GM21526 (cell line): Measurements from ENCODE around the gene CMTM4.
"Not testable (repeated sequence)": the region's sequence is repeated elsewhere in the genome, so short reads cannot be mapped to it uniquely, and the experiment has no call there.

ENCODE experiments used
- ATAC-seq: cut with Tn5 transposase; IDR thresholded peaks from one replicate; pipeline ENCODE4 v1.9.1; 2021; ENCODE audit warnings: moderate library complexity; ENCODE audit not compliant: unreplicated experiment, low FRiP score

CMTM4 gene

DNA sequence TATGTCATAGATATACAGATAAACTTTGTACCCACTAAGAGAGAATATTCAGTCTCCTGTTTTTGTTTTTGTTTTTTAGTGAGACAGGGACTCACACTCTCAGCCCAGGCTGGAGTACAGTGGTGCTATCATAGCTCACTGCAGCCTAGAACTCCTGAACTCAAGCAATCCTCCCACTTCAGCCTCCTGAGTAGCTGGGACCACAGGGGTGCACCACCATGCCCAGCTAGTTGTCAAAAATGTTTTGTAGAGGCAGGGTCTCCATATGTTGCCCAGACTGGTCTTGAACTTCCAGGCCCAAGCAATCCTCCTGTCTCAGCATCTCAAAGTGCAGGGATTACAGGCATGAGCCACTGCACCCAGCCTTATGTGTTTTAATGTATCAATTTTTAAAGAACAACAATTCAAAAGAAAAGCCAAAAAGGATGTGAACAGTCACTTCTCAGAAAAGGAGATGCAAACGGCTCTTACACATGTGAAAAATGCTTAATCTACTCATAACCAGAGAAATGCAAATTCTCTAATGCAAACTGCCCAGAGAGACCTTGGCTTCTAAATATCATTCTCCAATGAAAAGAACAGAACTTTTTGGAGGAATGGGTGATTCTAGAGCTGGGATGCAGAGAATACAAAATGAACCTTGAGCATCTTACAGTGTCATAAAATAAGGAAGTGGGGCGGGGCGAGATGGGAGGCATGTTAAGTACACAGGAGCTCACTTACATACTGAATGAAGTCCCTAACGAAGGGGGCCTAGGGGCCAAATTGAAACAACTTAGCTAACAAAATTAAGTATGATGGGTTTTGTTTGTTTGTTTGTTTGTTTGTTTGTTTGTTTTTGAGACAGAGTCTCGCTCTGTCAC is 99.3 kb downstream of the CMTM4 start:
- ATAC-seq, result no peak

DNA sequence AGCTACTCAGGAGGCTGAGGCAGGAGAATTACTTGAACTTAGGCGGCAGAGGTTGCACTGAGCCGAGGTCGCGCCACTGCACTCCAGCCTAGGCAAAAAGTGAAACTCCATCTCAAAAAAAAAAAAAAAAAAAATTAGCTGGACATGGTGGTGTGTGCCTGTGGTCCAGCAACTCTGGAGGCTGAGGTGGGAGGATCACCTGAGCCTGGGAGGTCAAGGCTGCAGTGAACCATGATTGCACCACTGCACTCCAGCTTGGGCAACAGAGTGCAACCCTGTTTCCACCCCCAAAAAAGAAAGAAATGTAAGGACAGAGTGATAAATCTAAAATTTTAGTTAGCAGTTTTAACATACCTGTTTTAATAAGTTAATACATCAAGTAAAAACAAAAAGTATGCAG is 100.0 kb downstream of the CMTM4 start:
- not testable (repeated sequence) for ATAC-seq

DNA sequence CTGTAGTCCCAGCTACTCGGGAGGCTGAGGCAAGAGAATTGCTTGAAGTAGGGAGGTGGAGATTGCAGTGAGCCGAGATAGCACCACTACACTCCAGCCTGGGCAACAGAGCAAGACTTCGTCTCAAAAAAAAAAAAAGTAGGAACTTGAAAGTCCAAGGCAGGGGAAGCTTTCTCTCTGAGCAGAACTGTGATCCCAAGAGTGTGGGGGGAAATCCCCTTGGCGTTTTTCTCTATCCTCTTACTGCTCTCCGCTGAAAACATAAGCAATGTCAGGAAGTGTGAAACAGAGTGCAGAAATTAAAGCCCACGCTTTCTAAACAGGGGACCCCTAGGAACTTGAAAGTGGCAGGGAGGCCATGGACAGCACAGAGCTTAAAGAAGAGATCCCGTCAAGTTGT is 101.8 kb downstream of the CMTM4 start:
- no peak for ATAC-seq

DNA sequence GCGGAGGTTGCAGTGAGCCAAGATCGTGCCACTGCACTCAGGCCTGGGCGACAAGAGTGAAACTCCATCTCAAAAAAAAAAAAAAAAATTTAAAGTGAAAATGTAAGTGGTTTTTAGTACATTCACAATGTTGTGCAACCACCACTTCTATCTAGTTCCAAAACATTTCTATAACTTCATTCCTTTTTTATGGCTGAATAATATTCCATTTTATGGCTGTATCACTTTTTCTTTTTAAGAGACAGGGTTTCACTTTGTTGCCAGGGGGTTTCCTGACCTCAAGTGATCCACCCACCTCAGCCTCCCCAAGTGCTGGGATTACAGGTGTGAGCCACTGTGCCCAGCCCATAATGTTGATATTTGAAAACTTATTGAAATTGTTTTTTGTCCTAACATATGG is 103.7 kb downstream of the CMTM4 start:
- ATAC-seq, result no peak

DNA sequence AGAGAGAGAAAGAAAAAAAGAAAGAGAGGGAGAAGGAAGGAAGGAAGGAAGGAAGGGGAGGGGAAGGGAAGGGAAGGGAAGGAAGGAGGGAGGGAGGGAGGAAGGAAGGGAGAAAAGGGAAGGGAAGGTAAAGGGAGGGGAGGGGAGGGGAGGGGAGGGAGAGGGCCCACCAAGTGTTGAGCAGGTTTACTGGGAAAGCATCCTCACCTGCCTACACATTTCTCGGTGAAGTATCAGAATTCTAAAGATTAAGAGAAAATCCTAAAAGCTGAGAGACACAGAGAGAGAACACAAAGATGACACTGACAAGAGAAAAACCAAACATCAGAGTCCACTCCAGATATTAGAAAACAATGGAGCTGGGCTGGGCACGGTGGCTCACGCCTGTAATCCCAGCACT is 104.3 kb downstream of the CMTM4 start:
- ATAC-seq, result no peak

DNA sequence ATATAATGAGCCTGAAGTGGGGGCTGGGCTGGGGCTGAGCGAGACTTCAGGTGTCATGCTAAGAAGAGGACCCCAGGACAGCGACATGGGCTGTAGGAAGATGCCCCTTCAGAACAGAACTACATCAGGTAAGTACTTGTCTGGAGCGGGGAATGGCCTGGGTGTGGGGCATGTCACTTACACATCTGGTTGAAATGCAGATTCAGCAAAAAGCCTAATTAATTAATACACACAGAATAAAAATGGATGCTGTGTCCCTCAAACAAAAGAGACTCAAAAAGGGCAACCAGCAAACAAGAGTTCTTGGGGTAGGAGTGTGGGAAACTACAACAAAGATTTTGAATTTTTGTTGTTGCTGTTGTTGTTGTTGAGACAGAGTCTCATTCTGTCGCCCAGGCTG is 105.5 kb downstream of the CMTM4 start:
- ATAC-seq, result no peak

DNA sequence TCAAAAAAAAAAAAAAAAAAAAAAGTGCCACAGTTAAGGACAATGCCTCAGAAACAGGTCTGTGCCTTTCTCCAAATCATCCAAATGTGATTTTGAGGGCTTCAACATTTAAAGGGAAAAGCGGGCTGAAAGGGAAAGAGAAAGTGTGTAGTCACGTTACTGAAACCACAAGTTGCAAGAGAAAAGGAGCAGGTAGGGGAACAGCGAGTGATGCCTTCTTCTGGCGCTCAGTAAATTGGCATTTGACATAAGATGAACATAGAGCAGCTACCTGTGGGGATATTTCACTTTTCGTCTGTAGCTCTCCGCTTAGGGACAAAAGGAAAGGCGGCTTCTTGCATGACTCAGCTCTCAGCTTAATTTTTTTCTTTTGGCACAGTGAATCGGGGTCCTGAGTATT is 106.2 kb downstream of the CMTM4 start:
- no peak for ATAC-seq

DNA sequence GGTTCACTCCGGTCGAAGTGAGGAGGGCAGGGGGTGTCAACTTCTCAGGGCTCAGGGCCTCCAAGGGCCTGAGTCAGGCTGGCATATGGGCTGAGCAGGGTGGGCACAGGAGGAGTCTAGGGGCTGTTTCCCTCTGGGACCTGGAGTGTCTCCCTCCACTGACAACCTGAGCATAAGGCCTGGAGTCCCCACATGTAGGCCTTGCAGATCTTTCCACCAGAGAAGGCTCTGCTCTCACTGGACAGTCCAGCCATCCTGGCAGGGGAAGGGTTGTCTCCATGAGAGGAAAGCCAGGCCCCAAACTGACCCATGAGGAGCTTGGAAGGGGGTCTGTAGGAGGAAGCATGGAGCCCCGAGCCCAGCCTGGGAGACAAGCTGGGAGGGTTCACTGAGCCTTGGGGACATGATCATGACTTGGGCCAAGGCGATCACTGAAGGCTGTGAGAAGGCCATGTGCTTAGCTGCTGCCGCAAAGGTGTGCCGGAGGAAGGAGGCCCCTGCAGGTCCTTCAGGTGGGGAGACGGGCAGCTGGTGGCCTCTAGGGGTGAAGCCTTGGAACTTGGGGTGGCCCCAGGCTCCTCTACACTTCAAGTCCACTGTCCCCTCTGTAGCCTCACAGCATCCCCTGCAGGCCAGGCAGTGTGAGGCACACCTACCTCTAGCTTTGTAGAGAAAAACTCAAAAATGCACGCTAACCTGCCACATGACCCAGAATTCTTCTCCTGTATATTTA is 107.4 kb downstream of the CMTM4 start:
- peak; percentile 54 for ATAC-seq

DNA sequence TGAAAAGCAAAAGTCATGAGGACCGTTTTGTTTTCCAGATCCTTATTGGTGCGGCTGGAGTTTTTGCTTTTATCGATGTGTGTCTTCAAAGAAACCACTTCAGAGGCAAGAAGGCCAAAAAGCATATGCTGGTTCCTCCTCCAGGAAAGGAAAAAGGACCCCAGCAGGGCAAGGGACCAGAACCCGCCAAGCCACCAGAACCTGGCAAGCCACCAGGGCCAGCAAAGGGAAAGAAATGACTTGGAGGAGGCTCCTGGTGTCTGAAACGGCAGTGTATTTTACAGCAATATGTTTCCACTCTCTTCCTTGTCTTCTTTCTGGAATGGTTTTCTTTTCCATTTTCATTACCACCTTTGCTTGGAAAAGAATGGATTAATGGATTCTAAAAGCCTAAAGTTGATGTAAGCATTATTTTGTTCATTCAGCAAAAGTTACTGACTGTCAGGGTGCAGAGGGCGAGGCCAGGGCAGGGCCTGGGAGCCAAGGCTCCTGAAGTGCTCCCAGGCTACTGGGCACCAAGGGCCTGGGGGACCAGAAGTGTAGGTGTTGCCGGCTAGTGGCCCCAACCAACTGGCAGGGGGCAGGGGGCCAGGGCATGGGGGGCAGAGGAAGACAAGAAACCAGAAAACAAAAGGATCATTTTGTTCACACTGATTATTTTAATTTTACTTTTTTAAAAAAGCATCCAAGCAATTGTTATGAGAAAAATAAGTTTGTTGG is 108.5 kb downstream of the CMTM4 start:
- ATAC-seq, result no peak

DNA sequence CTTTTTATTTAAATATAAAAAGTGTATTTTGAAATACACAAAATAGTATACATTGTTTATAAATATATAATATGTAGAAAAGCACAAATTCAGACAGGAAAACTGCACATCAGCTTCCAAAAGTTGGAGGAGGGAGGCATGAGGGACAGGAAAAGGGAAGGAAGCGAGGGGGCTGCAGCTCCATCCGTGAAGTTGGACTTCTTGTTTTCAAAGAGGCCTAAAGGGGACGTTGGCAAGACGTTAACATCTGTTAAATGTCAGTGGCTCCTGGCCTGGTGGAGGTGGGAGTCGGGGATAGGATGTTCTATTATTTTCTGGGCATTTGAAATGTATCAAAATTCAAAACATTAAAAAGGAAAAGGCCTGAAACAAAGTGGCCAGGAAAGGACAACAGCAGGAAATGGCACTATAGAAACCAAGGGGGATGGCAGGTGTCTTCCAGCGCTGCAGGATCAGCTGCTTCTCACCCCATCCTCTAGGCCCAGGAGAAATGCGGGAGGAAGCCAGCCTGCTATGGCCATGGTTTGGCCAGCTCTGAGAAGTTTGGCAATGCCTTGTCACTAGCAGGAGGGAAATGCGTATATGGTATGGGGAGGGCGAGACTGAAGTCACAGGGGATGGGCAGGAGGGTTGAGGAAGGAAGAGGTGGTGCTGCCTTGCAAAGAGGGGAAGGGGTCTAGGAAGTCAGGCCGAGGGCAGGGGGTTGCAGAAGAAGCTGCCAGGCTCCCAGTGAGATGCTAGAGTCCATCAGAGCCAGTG is 110.9 kb downstream of the CMTM4 start:
- no peak for ATAC-seq

DNA sequence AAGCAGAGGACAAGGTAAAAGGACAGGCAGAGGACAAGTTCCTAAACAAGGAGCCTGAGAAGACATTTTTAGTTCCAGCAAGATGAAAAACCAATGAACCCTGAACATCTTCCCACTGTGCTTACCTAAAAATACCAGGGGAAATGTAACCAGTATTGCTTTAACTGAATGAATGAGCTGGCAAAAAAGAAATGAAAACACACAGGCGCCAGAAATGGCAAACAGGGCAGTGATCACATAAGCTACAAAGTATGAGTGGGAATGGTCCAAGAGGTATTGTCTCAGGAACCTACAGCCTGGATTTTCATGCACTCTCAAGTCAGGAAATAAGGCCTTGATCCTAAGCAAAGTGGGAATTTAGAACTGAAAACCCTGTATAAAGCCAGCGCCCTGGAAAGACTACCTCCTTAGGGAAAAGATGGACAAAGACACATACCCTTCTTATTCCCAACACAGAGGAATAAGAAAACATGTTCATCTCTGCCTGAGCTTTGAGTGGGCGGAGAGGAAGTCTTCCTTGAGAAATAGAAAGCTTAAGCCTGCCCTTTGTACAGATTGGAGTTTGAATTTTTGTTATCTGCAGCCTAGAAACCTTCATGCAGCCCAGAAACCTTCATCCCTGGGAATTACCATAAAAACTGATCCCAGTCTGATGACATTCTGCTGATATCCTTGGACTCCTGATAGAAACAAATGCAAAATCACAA is 115.1 kb downstream of the CMTM4 start:
- ATAC-seq, result no peak

DNA sequence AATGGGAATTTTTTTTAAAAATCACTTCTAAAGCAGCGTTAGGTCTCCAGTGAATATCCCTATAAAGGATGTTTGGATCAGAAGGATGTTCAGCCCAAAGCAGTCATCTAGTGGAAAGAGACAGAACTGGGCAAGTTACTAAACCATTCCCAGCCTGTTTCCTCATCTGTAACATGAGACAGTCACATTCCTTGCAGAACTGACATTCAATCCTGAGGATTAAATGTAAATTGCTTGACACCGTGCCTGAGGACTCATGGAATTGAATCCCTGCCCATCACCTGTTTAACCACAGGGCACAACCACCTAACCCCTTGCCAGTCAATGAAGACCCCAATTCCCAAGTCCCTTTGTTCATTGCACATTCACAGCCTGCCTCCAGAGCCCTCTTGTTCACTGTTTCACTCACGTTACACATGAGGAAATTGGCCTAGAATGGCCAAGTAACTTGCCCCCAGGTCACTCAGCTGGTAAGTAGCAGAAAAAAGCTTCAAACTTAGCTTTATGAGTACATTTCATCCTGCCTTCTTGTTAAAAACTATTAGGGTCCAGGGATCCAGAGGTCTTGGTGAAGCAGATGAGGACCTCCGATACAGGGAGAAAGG is 115.8 kb downstream of the CMTM4 start:
- no peak for ATAC-seq

DNA sequence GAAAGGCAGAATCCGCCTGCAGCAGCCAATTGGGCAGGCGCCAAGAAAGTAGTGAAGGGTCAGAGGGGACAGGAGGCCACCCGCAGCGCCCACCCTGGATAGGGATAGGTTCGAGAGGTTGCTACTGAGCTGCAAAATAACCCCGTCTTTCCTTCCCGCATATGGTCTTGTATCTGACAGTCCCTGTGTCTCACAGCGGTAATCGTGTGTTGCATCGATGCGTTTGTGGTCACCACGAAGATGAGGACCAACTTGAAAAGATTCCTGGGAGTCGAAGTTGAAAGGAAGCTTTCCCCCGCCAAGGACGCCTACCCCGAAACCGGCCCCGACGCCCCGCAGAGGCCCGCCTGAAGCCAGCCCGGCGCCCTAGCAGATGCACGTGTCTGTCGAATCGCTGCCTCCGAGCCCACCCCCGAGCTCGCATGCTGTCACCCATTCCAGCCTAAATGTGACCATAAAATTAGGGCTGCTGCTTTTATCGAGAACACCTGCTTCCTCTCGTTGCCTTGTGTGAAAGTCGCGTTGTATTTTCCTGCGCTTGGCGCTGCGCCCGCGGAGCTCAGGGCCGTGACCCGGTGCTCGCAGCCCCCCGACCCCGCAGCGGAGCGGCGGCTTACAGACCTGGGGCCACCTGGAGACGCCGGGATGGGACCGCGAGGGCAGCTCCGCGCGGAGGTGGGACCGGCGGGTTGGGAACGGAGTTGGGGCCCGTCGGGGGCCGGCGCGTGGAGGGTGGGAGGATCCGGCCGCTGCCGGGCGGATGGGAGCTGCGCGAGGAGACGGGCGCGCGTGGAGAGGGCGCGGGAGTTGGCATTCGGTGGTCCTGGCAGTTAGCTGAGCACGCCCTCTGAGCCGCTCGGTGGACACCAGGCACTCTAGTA is 117.7 kb downstream of the CMTM4 start, which contains the start of gene CMTM2:
TSS of gene CMTM2 (plus strand) at position 813 of the 881 bp plus-strand sequence. CDS start 145 bp downstream, outside the sequence.
- ATAC-seq, result no peak

DNA sequence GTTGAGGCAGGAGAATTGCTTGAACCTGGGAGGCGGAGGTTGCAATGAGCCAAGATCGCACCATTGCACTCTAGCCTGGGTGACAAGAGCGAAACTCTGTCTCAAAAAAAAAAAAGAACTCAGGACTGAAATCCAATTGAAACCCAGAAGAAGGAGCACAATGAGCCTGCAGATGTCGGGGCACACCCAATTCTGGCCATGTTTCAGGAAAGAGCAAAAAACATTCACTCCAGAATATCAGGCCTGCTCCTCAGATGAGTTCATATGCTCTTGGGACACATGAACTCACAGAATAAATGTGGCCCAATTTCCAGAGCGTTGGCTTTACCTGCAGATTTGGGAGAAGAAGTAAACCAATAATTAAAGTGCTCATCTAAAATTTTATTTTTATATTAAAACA is 120.2 kb downstream of the CMTM4 start:
- ATAC-seq, result no peak

DNA sequence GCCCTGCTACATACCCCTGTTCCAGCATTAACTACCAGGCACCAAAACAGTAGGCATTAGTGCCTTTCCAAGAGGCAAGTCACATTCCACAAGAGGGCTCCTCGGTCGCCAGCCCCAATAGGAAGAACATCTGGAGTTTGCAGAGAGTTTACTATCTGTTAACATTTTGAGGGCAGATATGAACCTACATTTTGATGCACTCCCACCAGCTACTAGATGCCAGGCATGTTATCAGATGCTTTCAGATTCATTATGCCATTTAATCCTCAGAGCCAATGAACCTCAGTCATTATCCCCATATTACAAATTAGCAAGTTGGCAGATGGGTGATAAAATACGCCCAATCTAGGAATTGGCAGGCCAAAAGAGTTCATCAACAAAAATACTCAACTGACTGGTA is 121.5 kb downstream of the CMTM4 start:
- ATAC-seq, result no peak

DNA sequence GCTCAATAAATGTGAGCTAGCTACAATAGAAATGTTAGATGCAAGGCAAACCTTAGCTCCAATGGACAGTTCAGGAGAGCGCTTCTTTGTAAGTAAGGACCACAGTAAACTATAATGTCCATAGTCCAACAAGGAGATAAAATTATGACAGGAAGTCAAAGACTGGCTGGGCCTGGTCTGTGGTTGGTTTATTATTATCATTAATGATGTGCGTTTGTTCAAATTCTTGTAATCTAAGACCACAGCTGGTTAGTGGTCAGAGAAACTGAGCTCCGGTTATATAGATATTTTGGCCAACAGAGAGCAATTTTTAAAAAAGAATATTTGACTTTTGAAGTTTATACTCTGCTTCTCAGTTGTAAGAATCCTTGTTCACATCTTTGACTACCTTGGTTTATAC is 122.0 kb downstream of the CMTM4 start:
- no peak for ATAC-seq

DNA sequence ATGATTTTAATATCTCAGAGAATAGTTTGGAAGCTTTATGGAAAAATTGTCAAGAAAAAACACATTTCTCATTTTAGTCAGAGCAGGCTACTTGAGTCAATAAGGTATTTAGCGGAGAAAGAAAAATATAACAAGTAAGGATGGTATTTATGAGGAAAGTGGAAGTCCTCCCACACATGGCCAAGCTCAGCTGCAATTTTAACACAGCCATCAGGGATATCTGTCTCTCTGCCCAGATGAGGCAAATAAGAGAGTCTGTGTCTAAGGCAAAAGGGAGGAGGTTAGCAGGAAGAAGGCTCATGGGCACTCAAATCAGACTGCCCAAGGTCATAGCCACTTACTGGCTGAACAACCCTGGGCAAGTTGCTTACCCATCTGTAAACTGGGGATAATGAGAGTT is 122.5 kb downstream of the CMTM4 start:
- ATAC-seq, result no peak

DNA sequence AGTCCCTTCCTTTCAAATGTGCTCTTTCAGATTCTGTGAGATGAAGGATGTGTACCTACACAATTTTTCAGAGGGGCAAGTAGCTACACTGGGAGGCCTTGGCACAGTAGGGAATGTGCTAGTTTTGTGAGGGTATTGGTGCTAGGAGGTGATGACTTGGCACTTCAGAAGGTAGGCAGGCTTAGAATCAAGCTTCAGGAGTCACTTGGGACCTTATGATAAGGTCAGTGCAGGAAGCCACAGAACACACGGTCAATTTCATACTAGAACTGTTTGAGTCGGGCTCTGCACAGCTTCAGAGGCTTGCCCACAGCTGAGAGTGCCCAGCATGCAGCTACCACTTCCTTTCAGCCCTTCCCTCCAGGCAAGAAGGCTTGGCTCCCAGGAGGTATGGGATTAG is 124.2 kb downstream of the CMTM4 start:
- no peak for ATAC-seq
